DOHH2 (cell line): ENCODE measurements around the gene RPRML.

ENCODE experiments used
- H3F3A ChIP-seq: fragments of 200-600 bp; sonication (generic), shearing (Covaris generic); 2 replicates; pipeline ENCODE4 v1.6.0; 2016; ENCODE audit warnings: antibody characterized with exemption, mild to moderate bottlenecking; ENCODE audit not compliant: control insufficient read depth, insufficient read depth
- H3K27ac ChIP-seq: fragments of 200-600 bp; sonication (generic); 2 replicates; pipeline ENCODE4 v1.5.1; 2014; ENCODE audit warnings: low read depth, mild to moderate bottlenecking, low read length, moderate library complexity
- H3K27me3 ChIP-seq: fragments of 200-600 bp; sonication (generic); 2 replicates; pipeline ENCODE4 v1.6.1; 2014; ENCODE audit warnings: mild to moderate bottlenecking, low read length, mixed read lengths; ENCODE audit not compliant: control insufficient read depth
- H3K36me3 ChIP-seq: fragments of 200-600 bp; sonication (generic); 2 replicates; pipeline ENCODE4 v1.6.1; 2014; ENCODE audit warnings: mild to moderate bottlenecking, low read length, moderate library complexity, mixed read lengths; ENCODE audit not compliant: control insufficient read depth
- H3K4me1 ChIP-seq: fragments of 200-600 bp; sonication (generic); 2 replicates; pipeline ENCODE4 v1.6.1; 2014; ENCODE audit warnings: mild to moderate bottlenecking, low read length, mixed read lengths; ENCODE audit not compliant: control insufficient read depth
- H3K4me2 ChIP-seq: fragments of 200-600 bp; sonication (generic); 2 replicates; pipeline ENCODE4 v1.6.0; 2014; ENCODE audit warnings: mild to moderate bottlenecking, low read length, moderate library complexity
- H3K4me3 ChIP-seq: fragments of 200-600 bp; sonication (generic); 2 replicates; pipeline ENCODE4 v1.5.1; 2014; ENCODE audit warnings: mild to moderate bottlenecking, low read length, mixed read lengths
- H3K79me2 ChIP-seq: fragments of 200-600 bp; sonication (generic); 2 replicates; pipeline ENCODE4 v1.6.1; 2014; ENCODE audit warnings: mild to moderate bottlenecking, low read length, mixed read lengths; ENCODE audit not compliant: control insufficient read depth
- H3K9me2 ChIP-seq: fragments of 200-600 bp; sonication (generic); replicated peaks from 2 replicates; pipeline ENCODE4 v1.6.1; 2014; ENCODE audit warnings: mild to moderate bottlenecking, low read length, mixed read lengths; ENCODE audit not compliant: control insufficient read depth
- H3K9me3 ChIP-seq: fragments of 200-600 bp; sonication (generic); 2 replicates; pipeline ENCODE4 v1.6.1; 2014; ENCODE audit warnings: antibody characterized with exemption, low read length, mixed read lengths; ENCODE audit not compliant: control insufficient read depth, insufficient read depth
- H4K20me1 ChIP-seq: fragments of 200-600 bp; sonication (generic); 2 replicates; pipeline ENCODE4 v1.6.0; 2014; ENCODE audit warnings: low read depth, mild to moderate bottlenecking, antibody characterized with exemption, low read length, moderate library complexity; ENCODE audit not compliant: control insufficient read depth, insufficient read depth
- EZH2phosphoT487 ChIP-seq: fragments of 200-600 bp; sonication (generic); IDR thresholded peaks from 2 replicates; pipeline ENCODE4 v1.6.1; 2017; ENCODE audit warnings: borderline replicate concordance, mild to moderate bottlenecking, antibody characterized with exemption, low read length, moderate library complexity, mixed read lengths
- TF ChIP-seq, protein P1 (sequence below): fragments of 200-600 bp; sonication (generic); IDR thresholded peaks from one replicate; pipeline ENCODE4 v1.5.1; 2014; ENCODE audit warnings: antibody characterized with exemption, mild to moderate bottlenecking, low read depth, low read length; ENCODE audit not compliant: poor library complexity, severe bottlenecking

Gene RPRML

DNA sequence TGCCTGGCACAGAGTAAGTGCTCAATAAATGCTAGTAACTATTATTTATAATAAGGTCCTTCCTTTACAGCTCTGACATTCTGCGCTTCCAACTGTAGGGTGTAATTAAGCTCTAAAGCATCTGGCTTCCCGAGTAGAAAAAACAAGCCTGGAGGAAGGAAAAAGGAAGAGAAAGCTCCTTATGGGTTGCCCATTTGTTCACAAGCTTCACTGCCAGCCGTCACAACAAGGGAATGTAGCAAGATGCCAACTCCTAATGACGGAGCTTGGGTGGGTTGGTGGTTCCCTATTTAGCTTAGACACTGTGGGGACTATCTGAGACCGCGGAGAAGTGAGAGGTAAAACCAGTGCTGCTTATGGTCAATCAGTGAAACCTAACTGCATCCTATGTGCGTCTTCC lies 7.3 kb upstream of the RPRML start:
- Histone ChIP-seq H3K27me3 (peaks cover 17% of the 10 kb centered on the region), H3K4me2 (no peak overlapping the region), H3K9me3 (no peaks in the 10 kb centered on the region), H3K9me2 (no peaks in the 10 kb centered on the region), H3K27ac (no peak overlapping the region), H3F3A (no peaks in the 10 kb centered on the region), H3K36me3 (no peaks in the 10 kb centered on the region), H3K79me2 (no peaks in the 10 kb centered on the region), H4K20me1 (no peaks in the 10 kb centered on the region), H3K4me3 (no peak overlapping the region), H3K4me1 (peaks cover 35% of the 10 kb centered on the region)
- no peak for TF ChIP-seq EZH2phosphoT487
- TF ChIP-seq, protein P1, sequence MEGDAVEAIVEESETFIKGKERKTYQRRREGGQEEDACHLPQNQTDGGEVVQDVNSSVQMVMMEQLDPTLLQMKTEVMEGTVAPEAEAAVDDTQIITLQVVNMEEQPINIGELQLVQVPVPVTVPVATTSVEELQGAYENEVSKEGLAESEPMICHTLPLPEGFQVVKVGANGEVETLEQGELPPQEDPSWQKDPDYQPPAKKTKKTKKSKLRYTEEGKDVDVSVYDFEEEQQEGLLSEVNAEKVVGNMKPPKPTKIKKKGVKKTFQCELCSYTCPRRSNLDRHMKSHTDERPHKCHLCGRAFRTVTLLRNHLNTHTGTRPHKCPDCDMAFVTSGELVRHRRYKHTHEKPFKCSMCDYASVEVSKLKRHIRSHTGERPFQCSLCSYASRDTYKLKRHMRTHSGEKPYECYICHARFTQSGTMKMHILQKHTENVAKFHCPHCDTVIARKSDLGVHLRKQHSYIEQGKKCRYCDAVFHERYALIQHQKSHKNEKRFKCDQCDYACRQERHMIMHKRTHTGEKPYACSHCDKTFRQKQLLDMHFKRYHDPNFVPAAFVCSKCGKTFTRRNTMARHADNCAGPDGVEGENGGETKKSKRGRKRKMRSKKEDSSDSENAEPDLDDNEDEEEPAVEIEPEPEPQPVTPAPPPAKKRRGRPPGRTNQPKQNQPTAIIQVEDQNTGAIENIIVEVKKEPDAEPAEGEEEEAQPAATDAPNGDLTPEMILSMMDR = no peak

DNA sequence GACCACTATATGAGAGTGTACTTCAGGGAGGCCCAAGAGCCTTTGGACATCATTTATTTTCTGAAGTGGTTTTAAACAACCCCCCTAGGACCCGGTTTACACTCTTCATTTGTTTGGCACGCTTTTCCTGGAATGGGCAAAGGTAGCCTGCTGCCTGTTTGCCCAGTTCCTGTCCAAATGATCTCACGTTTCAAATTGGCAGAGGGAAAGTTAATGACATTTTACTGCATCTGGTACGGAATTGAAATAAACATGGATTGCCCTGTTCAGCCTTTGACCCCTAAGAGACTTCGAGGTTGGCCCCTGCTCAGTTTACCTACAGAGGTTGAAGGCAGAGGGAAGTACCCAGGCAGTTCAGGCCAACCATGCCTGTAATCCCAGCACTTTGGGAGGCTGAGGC lies 5.8 kb upstream of the RPRML start:
- Histone ChIP-seq H3K4me2 (no peak overlapping the region), H4K20me1 (no peaks in the 10 kb centered on the region), H3F3A (no peaks in the 10 kb centered on the region), H3K9me2 (no peaks in the 10 kb centered on the region), H3K27me3 (peaks cover 24% of the 10 kb centered on the region), H3K4me1 (peaks cover 29% of the 10 kb centered on the region), H3K27ac (no peak overlapping the region), H3K9me3 (no peaks in the 10 kb centered on the region), H3K36me3 (no peaks in the 10 kb centered on the region), H3K79me2 (no peaks in the 10 kb centered on the region), H3K4me3 (no peak overlapping the region)
- TF ChIP-seq, protein P1 = no peak
- TF ChIP-seq EZH2phosphoT487 = no peak

DNA sequence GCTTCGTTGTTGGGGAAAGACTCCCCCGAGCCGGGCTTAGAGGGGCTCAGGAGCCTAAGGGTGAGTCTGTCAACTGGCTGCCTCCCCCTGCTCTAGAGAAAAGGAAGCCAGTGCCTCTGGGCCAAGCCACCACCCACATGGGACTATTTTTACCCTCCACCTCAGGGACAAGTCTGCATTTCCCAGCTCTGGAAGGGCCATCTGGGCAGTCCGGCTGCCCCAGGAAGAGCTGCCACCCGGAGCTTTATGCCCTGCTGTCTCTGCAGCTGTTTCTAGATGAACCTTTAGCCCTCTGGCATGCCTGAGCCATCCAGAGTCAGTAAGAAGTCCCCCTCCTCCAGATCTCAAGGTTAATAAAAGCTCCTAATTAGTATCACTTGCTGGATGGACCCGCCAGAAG lies 5.3 kb upstream of the RPRML start:
- Histone ChIP-seq H3K79me2 (no peaks in the 10 kb centered on the region), H3K9me3 (no peaks in the 10 kb centered on the region), H4K20me1 (no peaks in the 10 kb centered on the region), H3K4me1 (peaks cover 27% of the 10 kb centered on the region), H3K4me3 (no peak overlapping the region), H3K27me3 (peaks cover 23% of the 10 kb centered on the region), H3K4me2 (no peak overlapping the region), H3K36me3 (no peaks in the 10 kb centered on the region), H3K9me2 (no peaks in the 10 kb centered on the region), H3K27ac (no peak overlapping the region), H3F3A (no peaks in the 10 kb centered on the region)
- TF ChIP-seq, protein P1 = no peak
- TF ChIP-seq EZH2phosphoT487 = no peak

DNA sequence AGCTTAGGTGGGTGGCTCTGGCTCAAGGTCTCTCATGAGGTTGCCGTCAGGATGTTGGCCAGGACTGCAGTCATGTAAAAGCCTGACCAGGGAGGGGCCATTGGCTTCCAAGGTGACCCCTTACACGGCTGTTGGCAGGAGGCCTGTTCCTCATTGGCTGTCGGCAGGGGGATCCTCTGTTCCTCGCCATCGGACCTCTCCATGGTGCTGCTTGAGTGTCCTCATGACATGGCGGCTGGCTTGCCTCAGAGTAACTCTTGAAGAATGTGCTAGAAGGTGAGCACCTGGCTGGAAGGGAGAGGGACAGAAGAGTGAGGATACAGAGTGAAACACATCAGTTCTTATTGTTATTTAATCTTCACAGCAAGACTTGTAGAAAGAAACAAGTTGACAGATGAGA lies 4.7 kb upstream of the RPRML start:
- Histone ChIP-seq H4K20me1 (no peaks in the 10 kb centered on the region), H3K27me3 (peaks cover 28% of the 10 kb centered on the region), H3F3A (no peaks in the 10 kb centered on the region), H3K27ac (no peak overlapping the region), H3K4me3 (no peak overlapping the region), H3K9me2 (no peaks in the 10 kb centered on the region), H3K9me3 (no peaks in the 10 kb centered on the region), H3K36me3 (no peaks in the 10 kb centered on the region), H3K4me1 (peaks cover 33% of the 10 kb centered on the region), H3K4me2 (no peak overlapping the region), H3K79me2 (no peaks in the 10 kb centered on the region)
- TF ChIP-seq EZH2phosphoT487 = no peak
- TF ChIP-seq, protein P1 = no peak
